ENCODE results near the gene SCAPER.
A peak's percentile ranks its signal among the peaks of the same experiment; 100 is the strongest.

SCAPER gene

GRCh38 chr15:76390571-76390970, 514.6 kb downstream of the SCAPER start:
- no peak for DNase-seq

- no peak for DNase-seq
Observed at GRCh38 chr15:76386926-76387325, 518.2 kb downstream of the SCAPER start.

DNA sequence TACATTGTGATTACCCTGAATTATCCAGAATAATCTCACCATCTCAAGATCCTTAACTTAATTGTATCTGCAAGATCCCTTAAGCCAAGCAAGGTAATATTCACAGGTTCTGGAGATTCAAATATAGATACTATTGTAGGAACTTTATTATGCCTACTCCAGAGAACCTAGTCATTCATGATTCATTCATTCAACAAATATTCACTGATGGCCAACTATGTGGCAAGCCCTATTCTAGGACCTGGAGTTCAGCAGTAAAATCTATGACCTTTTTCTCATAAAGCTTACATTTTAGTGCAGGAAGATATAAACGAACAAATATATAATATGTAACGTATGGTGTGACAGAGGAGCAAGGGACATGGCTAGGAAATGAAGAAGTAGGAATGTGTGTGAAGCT, 519.0 kb downstream of the SCAPER start:
- DNase-seq: no peak

DNA sequence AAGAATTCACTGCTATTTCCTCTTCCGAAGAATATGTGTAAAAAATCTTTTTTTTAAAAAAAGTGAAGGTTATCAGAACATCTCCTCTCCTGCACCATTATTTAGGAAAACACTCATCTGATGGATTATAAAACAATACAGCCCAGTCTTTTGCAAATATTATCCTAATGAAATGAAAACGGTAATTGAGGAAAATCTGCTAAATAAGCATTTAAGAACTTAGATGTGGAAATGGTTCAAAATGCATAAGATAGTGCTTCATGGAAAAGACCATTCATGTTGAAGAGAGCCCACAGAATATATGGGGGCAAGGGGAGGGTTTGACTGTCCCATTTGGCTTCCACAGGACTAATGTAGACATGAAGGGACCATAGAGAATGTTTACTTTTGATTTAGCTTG, 520.7 kb downstream of the SCAPER start:
- no peak for DNase-seq

GRCh38 chr15:76382987-76383728, 522.0 kb downstream of the SCAPER start:
- no peak for DNase-seq

GRCh38 chr15:76381366-76381765, 523.8 kb downstream of the SCAPER start:
- no peak for DNase-seq

GRCh38 chr15:76380249-76380648, 524.9 kb downstream of the SCAPER start:
- DNase-seq: no peak

GRCh38 chr15:76378691-76379090, 526.4 kb downstream of the SCAPER start:
- no peak for DNase-seq

DNA sequence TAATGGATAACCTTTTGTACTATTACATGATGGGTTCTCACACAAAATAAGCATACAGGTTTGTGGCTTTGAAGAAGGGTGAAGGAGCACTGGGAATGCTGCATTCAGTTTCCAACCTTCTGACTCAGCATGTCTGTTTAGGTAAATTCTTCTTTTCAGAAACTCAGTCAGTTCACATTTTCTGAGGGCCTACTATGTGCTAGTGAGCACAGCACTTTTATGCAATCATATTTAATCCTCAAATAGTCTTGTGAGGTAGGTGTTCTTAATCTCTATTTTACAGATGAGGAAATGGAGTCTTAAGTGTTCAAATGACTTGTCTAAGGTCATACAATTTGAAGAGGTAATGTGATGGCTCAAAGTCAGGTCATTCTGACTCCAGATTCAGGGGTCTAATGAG, 527.4 kb downstream of the SCAPER start:
- no peak for DNase-seq

DNA sequence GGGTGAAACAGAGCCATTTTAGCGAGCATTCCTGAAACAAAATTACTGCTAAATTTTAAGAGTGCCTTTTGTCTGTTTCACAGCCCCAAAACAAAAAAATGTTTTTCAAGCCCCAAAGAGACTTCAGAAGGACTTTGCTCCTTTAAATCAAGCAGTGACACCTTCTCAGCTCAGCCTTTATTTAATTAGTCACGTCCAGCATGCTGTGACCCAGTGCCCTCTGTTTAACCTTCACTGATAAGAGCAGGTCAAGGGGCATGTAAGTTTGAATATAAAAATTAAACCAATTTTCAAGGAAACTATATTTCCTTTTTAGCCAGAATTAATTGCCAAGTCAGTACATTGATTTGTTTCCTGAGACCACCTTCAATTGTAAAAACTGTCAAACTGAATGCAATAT, 527.9 kb downstream of the SCAPER start:
- no peak for DNase-seq

- no peak for DNase-seq
Observed at GRCh38 chr15:76376816-76377215, 528.3 kb downstream of the SCAPER start.

DNA sequence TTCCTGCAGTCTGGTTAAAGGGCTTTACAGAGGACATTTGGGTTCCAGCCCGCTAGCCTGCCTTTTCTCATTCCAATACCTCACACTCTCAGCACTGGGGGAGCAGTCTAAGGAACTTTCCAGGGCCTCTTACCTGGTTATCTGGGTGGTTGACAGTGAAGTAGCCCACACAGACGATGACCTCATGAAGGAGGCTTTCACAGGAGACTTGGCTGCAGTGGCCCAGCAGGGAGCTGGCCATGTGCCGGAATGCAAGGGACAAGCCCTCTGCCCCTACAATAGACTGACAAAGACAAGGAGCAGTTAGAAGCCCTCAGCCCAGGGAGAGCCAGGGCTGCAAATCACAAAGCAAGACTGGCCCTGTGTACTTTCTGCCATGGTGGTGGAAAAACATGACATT, 529.1 kb downstream of the SCAPER start:
- no peak for DNase-seq

DNA sequence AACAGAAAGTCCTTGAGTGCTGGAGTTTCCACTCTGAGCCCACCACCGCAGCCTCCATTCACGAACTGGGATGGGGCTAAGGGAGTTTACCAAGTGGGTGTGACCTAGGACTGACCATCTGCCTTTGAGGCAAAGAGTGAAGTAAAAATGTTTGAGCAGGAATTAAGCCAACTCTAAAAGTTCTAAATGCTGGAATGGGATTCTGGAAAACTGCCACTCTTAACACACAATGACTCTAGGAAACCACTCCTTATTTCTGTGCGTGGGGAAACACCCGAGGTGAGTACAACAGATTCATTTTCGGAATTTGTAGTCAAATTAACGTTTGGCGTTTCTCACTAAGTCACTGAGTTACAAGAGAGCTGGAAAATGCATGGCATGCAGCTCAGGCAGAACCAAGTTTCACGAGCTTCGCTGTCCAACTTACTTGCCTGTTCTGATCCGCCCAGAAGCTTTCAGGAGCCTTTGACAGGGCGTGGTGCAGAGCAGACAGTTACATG, 537.0 kb downstream of the SCAPER start:
- DNase-seq: no peak

GRCh38 chr15:76366714-76367113, 538.4 kb downstream of the SCAPER start:
- no peak for DNase-seq

DNA sequence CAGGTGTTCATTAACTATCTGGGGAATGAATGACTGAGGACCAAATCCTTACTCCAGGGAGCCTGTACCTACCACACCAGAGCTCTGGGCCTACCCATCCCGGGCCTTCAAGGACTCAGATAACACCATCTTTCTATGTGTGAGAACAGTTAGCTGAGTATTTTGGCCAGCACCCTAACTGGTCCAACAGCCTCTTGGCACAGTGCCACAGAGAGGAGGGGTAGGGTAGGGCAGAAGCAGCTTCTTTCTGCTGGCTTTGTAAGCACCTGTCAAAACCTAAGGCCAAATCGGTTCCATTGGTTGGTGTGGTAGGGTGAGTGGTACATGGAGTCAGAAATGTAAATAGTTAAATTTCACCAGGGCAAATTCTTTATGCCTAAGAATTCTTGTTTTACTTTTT, 541.9 kb downstream of the SCAPER start:
- DNase-seq: no peak

- DNase-seq: no peak
Observed at GRCh38 chr15:76360416-76360815, 544.7 kb downstream of the SCAPER start.

DNA sequence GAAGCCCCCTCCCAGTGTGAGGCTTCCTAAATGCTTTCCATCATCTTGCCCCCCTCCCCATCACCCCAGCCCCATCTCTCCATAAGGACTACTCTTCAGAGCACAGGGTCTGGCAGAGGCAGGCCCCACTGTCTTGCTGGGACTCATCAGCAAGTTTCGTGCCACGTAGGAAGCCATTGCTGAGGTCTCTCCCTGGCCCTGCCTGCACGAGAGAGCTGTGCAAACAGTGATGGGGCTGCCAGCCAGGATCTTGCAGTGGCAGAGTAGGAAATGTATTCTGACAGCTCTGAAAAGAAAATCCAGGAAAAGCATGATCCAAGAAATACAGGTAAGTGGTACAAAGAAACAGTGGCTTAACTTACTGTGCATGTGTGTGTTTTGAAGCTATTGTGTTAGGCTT, 546.0 kb downstream of the SCAPER start:
- DNase-seq: no peak

DNA sequence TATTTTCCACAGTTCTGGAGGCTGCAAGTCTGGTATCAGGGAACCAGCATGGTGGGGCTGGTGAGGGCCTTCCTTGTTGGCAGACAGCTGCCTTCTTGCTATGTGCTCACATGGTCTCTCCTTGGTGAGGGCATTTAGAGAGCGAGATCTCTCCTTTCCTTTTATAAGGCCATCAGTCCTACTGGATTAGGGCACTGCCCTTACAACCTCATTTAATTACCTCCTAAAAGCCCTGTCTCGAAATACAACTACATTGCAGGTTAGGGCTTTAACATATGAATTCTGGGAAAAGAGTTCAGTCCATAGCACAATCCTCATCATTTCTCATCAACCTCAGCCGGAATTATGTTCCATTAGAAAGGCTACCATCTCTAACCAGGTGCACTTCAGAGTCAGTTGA, 546.7 kb downstream of the SCAPER start:
- DNase-seq: no peak

- no peak for DNase-seq
Observed at GRCh38 chr15:76354823-76355440, 550.2 kb downstream of the SCAPER start.

- no peak for DNase-seq
Observed at GRCh38 chr15:76353903-76354302, 551.2 kb downstream of the SCAPER start.

- DNase-seq: no peak
Observed at GRCh38 chr15:76353023-76353577, 552.0 kb downstream of the SCAPER start.

DNA sequence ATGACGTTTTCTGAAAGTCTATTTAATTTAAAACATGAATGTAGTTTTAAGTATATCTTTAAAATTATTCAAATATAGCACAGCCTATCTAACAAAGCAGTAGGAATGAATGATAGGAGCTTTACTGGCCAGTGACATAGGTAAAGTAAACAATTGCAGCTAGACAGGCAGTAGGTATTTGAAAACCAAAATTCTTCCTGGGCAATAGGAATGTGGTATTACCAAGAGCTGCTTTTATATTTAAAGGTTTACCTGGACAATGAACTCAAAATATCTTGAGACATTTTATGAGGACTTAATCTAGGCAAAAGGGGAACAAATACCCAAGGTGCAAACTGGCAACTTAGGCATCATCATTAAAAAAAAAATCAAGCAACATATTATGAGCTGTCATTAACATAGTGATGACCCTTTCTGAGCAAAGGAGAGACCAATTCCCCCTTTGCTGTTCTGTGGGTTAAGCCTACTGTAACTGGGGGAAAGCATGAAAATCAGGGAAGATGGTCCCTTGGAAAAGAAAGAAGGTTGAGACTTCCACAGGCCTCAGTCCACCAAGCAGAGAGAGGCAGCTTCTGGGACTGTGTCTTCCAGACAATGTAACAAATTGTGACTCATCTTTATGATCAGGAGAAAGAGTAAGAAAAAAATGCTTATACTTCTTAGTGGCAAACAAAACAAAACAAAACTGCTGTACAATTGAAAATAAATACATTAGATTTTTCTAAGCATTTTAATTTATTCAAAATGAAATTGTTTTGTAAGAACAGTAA, 555.7 kb downstream of the SCAPER start:
- DNase-seq: peak in 1 of 3 donors; percentile 5

DNA sequence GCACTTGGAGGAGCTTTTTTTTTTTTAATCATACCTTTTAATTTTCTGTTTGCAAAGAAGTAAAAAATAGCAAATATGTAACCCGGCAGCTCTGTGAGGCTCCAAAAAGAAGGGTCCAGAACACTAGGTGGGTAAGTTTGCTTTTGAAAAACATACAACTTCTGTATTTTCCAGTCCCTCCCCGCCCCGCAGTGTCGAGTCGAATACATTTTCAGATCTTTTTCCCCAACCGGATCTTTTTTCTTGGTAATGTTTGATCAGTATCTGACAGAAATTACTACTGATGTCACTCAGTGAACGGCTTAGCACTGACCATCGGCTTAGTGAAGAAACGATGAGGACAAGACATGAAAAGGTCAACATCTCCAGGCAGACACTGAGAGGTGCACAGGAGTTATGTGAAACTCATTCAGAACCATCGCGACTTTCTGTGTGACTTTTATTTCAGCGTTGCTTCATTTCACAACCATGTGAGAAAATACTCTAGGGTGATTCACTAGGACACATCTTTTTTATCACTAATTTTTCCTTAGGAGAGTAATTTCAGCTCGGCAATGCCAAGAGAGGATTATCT, 557.6 kb downstream of the SCAPER start:
- DNase-seq: peak in 1 of 3 donors; percentile 18
